NCI-H748 treated with DMSO at 0.1 percent for 48 hours (cell line): ENCODE measurements around the gene LMO1.

Source experiments
- DNase-seq: peaks from one replicate; lab custom pipeline; 2025; lab: John Stamatoyannopoulos, UW

LMO1 gene

GRCh38 chr11:8242499-8243280 lies 21.0 kb downstream of the LMO1 start:
- no peak for DNase-seq

GRCh38 chr11:8242118-8242475 lies 21.6 kb downstream of the LMO1 start:
- DNase-seq, result no peak

- DNase-seq, result no peak
Measured at GRCh38 chr11:8241373-8242117, 22.1 kb downstream of the LMO1 start.

- no peak for DNase-seq
Measured at GRCh38 chr11:8239536-8240228, 24.0 kb downstream of the LMO1 start.

GRCh38 chr11:8239040-8239439 lies 24.6 kb downstream of the LMO1 start:
- DNase-seq, result no peak

- DNase-seq, result no peak
Measured at GRCh38 chr11:8237453-8237852, 26.2 kb downstream of the LMO1 start.

DNA sequence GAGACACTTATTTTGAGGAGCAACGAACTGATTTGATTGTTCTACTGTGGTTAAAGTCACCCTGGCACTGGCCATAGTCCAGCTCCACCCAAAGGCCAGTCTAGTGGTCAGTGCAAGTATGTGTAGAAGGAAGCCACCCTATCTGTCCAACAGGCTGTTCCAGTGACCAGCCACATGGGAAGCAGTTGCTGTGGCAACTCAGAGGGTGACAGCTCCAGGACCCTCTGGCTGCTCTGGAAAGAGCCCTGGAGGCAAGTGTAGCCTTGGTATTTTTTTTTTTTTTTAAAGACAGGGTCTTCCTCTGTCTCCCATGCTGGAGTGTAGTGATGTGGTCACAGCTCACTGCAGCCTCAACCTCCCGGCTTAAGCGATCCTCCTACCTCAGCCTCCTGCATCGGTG lies 27.8 kb downstream of the LMO1 start:
- DNase-seq, result no peak

DNA sequence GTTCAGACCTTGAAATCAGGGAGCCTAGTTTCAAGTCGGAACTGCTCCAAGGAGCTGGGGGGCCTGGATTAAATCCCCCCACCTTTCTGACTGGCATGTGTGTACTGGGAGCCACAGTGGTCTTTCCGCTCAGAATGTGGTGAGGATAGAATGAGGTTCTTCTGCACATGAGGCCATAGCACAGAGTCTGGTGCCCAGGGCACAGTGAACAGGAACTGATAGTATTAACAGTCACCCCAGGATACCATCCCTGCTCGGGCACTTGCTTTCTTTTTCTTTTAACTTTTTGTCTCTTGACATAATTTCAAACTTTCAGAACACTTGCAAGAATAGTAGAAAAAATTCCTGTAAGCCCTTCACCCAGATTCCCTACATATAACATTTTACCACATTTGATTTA lies 28.8 kb downstream of the LMO1 start:
- DNase-seq, result no peak

DNA sequence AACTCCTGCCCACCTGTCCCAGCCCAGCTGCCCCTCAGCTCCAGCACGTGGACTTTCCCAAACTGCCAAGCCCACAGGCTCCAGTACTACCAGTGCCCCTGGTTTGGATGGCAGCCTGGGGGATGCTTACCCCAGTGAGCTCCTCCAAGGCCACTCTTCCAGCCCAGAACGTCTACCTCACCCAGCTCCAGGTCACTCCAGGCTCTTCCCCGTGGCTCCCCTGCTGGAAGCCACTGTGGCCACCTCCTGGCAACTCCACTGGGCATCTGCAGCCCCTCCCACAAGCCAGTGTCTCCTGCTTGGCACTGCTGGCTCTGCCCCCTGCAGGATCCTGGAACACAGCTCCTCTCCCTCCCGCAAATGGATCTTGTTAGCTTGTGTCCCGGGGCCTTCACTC lies 29.3 kb downstream of the LMO1 start:
- no peak for DNase-seq

GRCh38 chr11:8233691-8234424 lies 29.8 kb downstream of the LMO1 start:
- no peak for DNase-seq

DNA sequence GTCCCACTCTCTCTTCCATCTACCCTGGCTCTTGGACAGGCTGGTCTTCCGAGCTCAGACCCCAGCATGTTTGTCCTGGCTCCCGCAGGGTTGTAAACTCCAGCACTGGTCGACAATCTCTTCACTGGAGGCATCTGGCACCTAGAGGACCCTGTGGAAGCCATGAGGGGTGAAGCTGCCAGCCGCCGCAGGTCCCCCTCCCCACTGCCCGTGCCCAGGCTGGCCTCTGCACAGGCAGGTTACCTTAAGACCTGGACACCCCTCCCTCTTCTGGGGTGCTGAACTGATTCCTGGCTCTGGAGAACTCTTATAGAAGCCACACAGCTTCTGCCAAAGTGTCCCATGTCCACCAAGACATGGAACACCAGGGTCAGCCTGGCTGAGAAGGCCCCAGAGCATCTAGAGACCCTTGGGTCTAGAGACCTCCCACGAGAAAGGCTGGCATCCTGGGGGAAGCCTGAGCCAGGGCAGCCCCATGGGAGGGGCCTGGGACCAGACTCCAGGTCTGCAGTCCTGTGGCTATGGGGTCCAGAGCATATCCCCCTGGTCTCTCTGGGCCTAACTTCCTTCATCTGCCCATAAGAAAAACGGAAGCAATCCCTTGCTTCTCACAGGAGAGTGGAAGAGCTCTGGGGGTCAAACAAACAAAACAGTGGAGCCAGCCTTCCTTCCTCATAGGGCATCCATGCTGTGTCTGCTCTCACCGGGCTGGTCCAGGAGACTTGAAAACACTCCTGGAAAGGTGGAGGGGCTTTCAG lies 30.6 kb downstream of the LMO1 start:
- DNase-seq, result no peak

DNA sequence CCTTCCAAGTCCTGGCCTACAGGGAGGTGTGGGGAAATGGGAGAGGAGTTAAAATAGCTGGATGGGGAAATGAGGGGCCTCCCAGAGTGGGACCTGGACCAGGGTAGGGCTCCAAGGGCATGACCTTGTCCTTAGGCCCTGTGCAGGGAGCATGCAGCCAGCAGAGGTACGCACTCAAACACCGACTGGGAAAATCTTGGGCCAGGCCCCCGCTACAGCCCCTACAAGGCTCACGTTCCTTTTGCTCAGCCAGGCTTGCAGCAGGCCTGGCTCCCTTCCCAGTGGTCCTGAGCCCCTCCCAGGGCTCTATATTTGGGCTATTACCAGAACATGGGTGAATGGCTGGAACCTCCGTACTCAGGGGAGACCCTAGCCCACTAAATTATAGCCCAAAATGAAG lies 31.3 kb downstream of the LMO1 start:
- DNase-seq, result no peak

DNA sequence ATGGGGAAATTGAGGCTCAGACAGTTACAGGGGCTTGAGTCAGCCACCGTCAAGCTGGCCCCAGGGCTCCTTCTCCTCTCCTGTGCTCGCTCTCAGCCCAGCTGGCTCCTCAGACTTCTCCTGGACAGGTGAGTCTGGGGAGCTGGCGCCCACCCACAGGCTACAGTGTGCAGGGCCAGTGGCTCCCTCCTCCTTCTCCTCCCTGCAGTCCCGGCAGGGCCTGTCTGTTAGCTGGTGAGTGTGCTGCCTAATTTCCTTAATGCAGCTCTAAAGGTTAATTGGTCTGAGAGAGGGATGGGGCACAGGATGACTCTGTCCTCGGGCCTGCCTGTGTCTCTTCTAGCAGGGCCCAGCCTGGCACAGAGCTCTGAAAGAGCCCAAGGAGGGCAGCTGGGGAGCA lies 31.7 kb downstream of the LMO1 start:
- no peak for DNase-seq

DNA sequence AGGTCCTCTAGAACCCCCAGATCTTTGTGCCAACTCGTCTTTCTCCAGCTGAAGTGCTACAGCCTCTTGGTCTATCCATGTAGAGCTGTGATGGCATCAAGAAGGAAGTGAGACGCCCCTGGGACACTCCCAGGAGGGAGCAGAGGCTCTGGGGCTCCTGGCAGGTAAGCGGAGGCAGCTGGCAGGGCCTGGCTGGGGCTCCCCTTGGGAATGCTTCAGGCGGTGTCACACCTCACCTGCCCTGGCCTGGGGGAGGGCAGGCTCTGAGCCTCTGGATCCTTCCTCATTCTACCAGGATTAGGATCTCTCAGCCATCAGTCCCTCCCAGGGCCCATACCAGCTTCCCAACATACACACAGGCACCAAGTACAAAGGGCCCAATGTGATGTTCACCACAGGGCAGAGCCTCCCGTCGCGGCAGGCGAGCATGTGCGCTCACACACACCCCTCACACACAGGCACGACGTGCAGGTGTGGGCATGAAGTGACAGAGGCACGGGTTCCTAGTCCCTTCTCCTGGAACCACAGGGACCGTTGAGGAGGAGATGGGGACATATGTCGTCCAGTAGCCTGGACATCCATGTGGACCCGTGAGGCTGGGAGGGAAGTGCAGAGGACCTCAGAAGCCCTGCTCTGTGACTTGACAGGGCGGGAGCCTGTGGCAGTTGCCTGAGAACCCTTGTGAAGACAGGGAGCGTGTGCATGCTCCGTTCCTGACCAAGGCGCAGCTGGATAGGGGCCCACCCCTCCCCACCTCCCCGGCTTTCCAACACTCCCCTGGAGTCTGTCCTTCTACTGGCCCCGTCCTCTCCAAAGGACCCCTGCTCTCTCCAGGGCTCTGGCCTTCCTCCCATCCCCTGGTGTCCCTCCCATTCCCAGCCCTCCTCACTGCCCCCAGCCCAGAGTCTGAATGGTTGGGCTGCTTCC lies 32.5 kb downstream of the LMO1 start:
- no peak for DNase-seq

- DNase-seq, result no peak
Measured at GRCh38 chr11:8230178-8230859, 33.4 kb downstream of the LMO1 start.

GRCh38 chr11:8229299-8230177 lies 34.1 kb downstream of the LMO1 start:
- no peak for DNase-seq

GRCh38 chr11:8228231-8228630 lies 35.4 kb downstream of the LMO1 start:
- DNase-seq, result no peak

GRCh38 chr11:8227156-8228152 lies 36.2 kb downstream of the LMO1 start:
- DNase-seq, result no peak
